HCT116 (cell line): Measurements from ENCODE around the gene ASB6. TPM values are rescaled to one million over a fixed set of nuclear protein-coding genes. Genes with fewer than 3 reads are reported as not detected.

Experiments used
- total RNA-seq: library from RNA; stranded (reverse); gene quantifications from one replicate; pipeline ENCODE4 v1.2.1, GENCODE V29; 2021; ENCODE audit not compliant: unreplicated experiment

Gene ASB6
- total RNA-seq, 1 experiment from 2014 or later = 21.6 TPM

Other genes starting within 250 kb of the ASB6 start
- gene C9orf50, start 21.1 kb downstream of the ASB6 start, total RNA-seq = not detected
- 84.8 TPM for gene NTMT1, start 16.0 kb downstream of the ASB6 start, total RNA-seq
- 25.5 TPM for gene PRRX2, start 23.5 kb upstream of the ASB6 start, total RNA-seq
- gene PTGES, start 110.9 kb upstream of the ASB6 start, total RNA-seq = 17.2 TPM
- 19.0 TPM for gene TOR1B, start 161.0 kb upstream of the ASB6 start, total RNA-seq
- 24.4 TPM for gene TOR1A, start 182.0 kb upstream of the ASB6 start, total RNA-seq
- gene C9orf78, start 193.1 kb upstream of the ASB6 start, total RNA-seq = 41.4 TPM
- 16.8 TPM for gene USP20, start 193.3 kb upstream of the ASB6 start, total RNA-seq